Esophagus muscularis mucosa (tissue), 2 donors: ENCODE results near the gene BCAS3.

Experiments
- POLR2A ChIP-seq: fragments of 450-650 bp; IDR thresholded peaks from one replicate; pipeline ENCODE4 v1.6.1; 2017; ENCODE audit warnings: antibody characterized with exemption, moderate library complexity, mild to moderate bottlenecking, low read depth
- POLR2AphosphoS5 ChIP-seq, 2 donors: sonication (generic); formaldehyde crosslinking; IDR thresholded peaks; one replicate each; pipeline ENCODE4 v1.6.1; 2017; ENCODE audit warnings: antibody characterized with exemption in 2 of 2

GRCh38 chr17:61362396-61362795 lies 684.7 kb downstream of the BCAS3 start:
- no peak for TF ChIP-seq POLR2A
- no peak for TF ChIP-seq POLR2AphosphoS5 (IDR thresholded peaks at IDR 0.05)
